ENCODE data around the gene AGGF1.
"Not testable (repeated sequence)": the region's sequence is repeated elsewhere in the genome, so short reads cannot be mapped to it uniquely, and the experiment has no call there.

Gene AGGF1

DNA sequence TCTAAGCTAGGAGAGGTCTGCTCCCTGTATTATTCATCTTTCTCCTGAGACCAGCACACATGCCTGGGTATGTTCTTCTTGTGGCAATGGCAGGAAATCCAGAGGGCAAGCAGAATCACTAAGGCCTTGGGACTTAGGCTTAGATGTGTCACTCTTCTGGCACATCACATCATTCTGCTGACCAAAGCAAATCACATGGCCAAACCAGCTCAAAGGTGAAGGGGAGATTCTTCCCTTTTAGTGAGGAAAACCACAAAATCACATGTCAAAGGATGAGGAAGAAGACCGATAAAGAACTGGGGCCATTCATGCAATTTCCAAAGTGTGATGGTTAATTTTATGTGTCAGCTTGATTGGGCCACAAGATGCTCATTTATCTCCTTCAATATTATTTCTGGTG is 5.7 kb upstream of the AGGF1 start:
- DNase-seq, result no peak

GRCh38 chr5:77028631-77029375 is 1.4 kb upstream of the AGGF1 start:
- DNase-seq, result no peak

- DNase-seq, result no peak
Measured at GRCh38 chr5:77029376-77029885, 773 bp upstream of the AGGF1 start.

DNA sequence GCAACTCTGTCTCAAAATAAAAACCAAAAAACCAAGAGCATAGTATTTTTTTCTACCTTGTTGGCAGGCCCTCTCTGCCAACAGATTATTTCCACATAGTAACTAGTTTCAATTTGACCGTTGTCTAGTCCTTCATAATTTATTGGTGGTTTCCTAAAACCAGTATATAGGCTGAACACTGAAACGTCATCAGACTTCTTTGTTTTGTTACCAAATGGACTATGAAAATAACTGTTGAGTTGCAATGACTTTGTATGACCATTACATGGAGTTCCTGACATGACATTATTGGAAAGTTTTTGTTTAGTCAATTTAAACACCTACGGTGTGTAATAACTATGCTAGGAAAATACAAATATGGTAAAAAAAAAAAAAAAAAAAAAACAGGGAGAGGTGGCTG is 1.7 kb downstream of the AGGF1 start:
- no peak for DNase-seq

- DNase-seq, result no peak
Measured at GRCh38 chr5:77032635-77033034, 2.4 kb downstream of the AGGF1 start.

- no peak for DNase-seq
Measured at GRCh38 chr5:77033338-77033737, 3.1 kb downstream of the AGGF1 start.

GRCh38 chr5:77035950-77036349 is 5.7 kb downstream of the AGGF1 start:
- DNase-seq, result no peak

DNA sequence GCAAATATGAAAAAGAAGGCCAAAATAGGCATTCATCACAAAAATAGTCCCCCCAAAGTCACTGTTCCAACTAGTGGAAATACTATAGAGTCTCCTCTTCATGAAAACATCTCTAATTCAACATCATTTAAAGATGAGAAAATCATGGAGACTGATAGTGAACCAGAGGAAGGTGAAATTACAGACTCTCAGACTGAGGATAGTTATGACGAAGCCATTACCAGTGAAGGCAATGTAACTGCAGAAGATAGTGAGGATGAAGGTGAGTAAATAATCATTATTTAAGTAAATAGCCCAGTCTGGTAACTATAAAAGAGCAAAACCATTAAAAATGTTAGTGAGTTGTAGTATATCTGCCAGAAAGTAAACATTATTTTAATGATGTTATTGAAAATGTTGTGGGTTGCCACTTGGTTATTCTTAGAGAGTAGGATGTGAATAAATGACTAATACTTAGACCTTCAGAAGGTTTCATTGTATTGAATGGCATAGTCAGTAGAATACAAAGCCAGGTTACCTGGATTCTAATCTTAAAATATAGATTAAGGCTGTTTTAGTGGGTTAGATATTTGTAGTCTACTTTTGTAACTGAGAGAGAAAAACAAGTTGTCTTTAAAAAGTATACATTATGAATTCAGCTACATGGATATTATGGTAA is 16.3 kb downstream of the AGGF1 start:
- DNase-seq, result no peak

DNA sequence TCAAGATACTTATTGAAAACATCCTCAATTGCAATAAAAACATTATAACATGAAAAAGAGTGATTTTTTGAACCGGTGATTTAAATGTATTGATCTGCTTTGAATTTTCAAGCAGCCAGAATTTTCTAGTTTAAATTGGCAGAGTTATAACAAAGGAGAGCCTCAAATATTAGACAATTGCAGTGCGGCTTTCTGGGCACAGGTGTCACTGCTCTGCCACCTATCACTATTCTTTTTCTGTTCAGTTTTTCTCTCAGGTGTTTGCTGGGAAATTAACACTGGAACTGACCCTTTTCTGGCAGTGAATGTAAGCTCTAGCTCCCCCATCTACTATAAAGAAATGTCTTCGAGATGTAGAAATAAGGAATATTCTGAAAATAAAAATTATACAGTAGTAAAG is 33.8 kb downstream of the AGGF1 start:
- DNase-seq, result no peak

GRCh38 chr5:77065256-77065655 is 35.1 kb downstream of the AGGF1 start:
- DNase-seq, result no peak

GRCh38 chr5:77066184-77066583 is 36.0 kb downstream of the AGGF1 start:
- no peak for DNase-seq

DNA sequence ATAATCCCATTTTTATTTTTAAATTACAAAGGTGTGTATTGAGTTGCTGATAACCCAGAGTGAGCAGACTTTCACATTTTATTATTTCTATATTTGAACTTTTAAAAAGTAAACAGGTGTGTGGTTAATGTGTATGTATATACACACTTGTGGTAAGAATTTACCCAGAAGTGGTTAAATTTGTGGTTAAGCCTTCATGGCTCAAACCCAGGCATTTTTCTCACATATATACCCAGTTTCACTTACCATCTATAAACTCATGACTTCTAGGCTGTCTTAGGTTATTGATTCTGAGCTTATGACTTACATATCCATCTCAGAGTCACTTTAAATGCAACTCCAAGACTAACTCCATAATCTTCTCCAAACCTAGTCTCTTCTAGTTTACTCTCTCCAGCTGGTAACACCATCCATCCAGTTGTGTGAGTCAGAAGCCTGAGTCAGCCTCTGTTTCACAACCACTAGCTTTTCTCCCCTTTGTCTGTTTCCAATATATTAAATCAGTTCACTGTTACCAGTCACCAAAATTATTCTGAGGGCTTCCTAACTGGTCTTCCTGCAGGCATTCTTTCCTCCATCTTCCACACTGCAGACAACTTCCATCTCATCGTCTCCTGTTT is 36.7 kb downstream of the AGGF1 start:
- DNase-seq, result no peak

DNA sequence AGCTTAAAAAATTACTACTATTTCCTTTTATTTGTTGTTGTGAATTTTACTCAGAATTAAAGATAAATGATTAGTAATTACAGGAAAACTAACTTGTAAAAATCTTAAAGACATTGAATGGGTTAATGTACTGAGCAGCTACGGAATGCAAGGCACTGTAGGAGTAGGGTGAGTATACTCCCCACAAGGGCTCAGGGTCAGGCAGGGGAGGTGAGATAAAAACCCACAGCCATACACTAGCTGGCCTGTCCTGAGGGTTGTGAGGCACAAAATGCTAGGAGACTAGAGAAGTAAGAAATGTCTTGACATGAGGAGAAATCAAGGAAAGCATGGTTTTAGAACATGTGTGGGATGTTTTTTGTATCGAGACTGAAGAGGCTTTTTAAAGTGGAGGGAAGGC is 43.5 kb downstream of the AGGF1 start:
- no peak for DNase-seq

DNA sequence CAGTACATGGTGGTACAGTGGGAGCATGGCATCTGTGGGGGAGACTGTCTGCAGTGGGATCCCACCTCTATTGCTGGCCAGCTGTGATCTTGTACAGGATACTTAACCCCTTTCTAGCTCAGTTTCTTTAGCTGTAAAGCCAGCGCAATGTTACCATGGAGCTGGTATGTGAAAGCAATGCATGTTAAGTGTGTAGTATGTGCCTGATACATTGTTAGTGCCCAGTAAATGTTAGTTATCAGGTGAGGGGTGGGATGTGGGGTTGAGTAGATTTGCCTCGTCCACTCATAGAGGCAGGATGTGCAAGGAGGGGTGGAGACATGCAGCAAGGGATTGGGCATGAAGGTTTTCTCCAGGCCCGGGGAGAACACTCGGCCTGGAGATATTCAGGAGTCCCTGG is 44.5 kb downstream of the AGGF1 start:
- DNase-seq, result no peak

- DNase-seq, result no peak
Measured at GRCh38 chr5:77076961-77077828, 47.0 kb downstream of the AGGF1 start.

DNA sequence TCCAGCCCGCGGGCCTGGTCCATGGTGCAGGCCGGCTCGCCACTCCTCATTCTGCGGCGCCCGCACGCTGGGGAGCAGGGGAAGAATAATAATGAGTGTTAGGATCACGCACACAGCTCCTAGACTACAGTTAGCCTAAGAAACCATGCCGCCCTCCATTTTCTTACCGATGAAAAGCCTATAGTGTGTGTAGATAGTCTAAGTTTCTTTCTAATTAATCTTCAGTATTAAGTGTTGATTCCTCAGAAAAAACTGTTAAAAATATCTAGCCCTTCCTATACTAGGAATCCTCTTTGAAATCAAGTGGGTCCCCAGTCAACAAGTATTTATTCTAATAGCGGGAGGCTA is 47.6 kb downstream of the AGGF1 start:
- no peak for DNase-seq

DNA sequence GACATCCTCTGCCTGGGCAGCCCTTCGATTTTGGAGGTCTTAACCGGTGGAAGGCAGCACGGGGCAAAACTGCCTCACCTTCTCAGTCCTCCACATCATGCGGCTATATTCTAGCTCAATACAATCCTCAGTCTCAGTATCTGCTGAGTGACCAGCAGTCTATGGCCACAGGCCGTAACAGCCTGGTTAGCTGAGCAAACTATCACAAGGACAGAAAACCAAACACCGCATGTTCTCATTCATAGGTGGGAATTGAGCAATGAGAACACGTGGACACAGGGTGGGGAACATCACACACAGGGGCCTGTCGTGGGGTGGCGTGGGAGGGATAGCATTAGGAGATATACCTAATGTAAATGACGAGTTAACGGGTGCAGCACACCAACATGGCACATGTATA is 50.3 kb downstream of the AGGF1 start:
- DNase-seq, result not testable (repeated sequence)

DNA sequence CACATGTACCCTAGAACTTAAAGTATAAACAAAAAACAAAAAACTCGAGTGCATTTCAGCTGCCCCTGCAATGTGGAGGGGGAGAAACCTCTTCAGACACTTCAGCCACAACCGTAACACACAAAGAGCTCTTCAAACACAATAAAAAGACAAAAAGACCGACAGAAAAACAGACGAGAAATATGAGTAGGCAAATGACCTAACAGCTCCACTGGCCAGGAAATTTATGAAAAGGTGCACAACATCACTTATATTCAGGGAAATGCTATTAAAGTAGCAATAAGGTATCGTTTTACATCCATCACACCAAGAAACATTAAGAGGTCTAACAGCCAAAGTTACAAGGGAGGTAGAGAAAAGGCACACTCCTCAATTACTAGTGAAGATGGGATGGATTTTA is 50.7 kb downstream of the AGGF1 start:
- DNase-seq, result no peak

GRCh38 chr5:77082280-77082679 is 52.1 kb downstream of the AGGF1 start:
- DNase-seq, result no peak

GRCh38 chr5:77083088-77083487 is 52.9 kb downstream of the AGGF1 start:
- DNase-seq, result no peak

DNA sequence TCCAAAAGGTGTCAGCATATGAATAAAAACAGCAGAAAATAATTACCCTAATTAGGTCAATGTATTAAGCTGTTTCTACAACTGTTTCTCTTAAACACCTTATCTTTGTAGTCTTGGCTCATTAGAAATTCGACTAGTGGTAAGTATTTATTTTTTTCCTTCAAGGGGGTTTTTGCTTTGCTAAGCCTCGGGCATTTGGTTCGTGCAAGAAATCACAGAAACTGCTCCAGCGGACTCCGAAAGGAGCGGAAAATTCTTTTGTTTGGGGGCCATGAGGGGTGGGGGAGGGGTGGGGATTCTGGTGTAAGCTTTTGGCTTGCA is 56.1 kb downstream of the AGGF1 start:
- DNase-seq, result no peak

- peak; percentile 35 for DNase-seq
Measured at GRCh38 chr5:77086689-77087483, 56.7 kb downstream of the AGGF1 start, which contains the start of gene ZBED3. Gene ZBED3, minus strand, starts transcription at chr5:77087285. Its CDS starts 9,407 bp downstream, at chr5:77077878.

Measured in NCI-H510A (cell line).